GM11168 (cell line): ENCODE data around the gene STAMBP.

Experiments used
- in situ Hi-C: fragments of 300-500 bp; cut with MboI; formaldehyde crosslinking; loops from one replicate; pipeline ENCODE4 v1.12.0; 2022; ENCODE audit warnings: low sequenced_read_pairs; ENCODE audit not compliant: unreplicated experiment

The STAMBP gene

GRCh38 chr2:73832930-73833329 is 4.2 kb downstream of the STAMBP start:
- in situ Hi-C loops, result no loop called here

GRCh38 chr2:73836141-73836943 is 7.6 kb downstream of the STAMBP start:
- in situ Hi-C loops, result no loop called here

GRCh38 chr2:73837847-73838585 is 9.3 kb downstream of the STAMBP start:
- in situ Hi-C loops, result no loop called here

- in situ Hi-C loops, result no loop called here
Measured at GRCh38 chr2:73838889-73839534, 10.3 kb downstream of the STAMBP start.

GRCh38 chr2:73839653-73840411 is 11.1 kb downstream of the STAMBP start:
- in situ Hi-C loops, result no loop called here

- in situ Hi-C loops, result no loop called here
Measured at GRCh38 chr2:73841912-73842738, 13.4 kb downstream of the STAMBP start.

GRCh38 chr2:73842739-73843019 is 13.9 kb downstream of the STAMBP start:
- in situ Hi-C loops, result no loop called here

- in situ Hi-C loops, result no loop called here
Measured at GRCh38 chr2:73844087-73844486, 15.3 kb downstream of the STAMBP start.

- in situ Hi-C loops, result no loop called here
Measured at GRCh38 chr2:73850009-73850408, 21.2 kb downstream of the STAMBP start.

GRCh38 chr2:73851274-73851673 is 22.5 kb downstream of the STAMBP start:
- in situ Hi-C loops, result no loop called here

- in situ Hi-C loops, result no loop called here
Measured at GRCh38 chr2:73852020-73852419, 23.3 kb downstream of the STAMBP start.

DNA sequence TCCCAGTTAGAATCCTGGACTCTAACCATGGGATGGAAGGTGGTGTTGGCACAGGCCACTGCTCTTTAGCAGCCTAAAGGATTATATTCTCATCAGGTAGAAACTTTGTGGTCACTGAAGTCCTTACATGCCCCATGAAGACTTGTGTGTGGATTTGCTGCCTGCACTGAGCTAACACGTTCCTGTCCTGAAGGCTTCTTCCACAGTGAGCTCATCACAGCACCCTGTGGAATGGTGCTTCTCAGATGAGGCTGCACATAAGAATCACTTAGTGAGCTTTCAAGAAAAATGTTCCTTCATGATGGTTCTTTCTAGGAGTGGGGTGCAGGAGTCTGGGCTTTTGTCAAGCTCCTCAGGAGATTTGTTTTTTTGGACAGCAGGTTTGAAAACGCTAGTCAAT is 26.8 kb downstream of the STAMBP start:
- in situ Hi-C loops, result no loop called here

GRCh38 chr2:73856214-73856613 is 27.5 kb downstream of the STAMBP start:
- in situ Hi-C loops, result no loop called here

DNA sequence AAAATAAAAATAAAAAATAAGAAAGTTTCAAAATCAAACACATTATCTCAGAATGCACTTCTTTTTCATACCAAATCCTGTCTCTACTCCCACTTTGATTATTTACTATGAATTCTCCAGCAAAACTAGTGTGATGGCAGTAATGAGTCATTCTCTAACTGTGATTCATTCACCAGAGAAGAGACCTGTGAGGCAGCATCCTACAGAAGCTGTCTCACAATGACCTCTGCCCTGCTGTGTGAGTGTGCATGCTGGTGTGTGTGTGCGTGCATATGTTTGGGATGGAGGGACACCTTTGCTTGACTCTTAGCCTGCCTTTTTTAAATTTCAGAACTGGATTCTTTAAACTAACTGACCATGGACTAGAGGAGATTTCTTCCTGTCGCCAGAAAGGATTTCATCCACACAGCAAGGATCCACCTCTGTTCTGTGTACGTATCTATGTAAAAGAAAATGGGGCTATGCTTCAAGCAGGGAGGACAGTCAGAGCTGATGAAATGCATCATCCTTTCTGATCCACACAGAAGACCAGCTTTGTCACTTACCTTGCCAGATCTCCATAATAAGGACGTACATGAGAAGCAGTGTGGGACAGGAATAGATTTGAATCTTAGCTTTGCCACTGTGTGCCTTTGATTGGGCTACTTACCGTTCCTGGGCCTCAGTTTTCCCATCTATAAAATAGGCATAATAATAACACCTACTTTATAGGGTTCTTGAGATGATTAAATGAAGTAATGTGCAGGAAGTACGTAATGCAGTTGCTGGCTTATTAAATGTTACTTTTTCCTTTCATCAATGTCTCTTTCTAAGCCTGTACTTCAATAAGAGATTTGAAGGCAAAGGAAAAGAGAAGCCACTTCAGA is 31.2 kb downstream of the STAMBP start:
- in situ Hi-C loops, result no loop called here

DNA sequence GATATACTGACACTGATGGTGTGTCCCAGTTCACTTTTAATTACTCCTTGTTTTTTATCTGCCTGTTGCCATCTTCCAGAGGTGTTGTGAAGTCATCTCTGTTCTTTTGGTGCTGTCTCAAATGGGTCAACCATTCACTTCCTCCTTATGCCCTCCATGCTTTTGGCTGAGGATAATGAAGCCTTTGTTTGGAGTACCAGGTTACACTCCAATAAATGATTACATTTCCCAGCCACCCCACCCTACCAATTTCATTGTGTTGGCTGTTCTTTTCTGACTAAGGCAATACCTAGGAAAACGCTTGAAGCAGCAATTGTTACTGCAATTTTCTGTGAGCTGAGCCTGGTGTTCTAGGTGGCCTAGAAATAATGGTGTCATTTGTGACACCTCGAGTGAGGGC is 34.2 kb downstream of the STAMBP start:
- in situ Hi-C loops, result no loop called here

- in situ Hi-C loops, result no loop called here
Measured at GRCh38 chr2:73868204-73868978, 39.6 kb downstream of the STAMBP start.

DNA sequence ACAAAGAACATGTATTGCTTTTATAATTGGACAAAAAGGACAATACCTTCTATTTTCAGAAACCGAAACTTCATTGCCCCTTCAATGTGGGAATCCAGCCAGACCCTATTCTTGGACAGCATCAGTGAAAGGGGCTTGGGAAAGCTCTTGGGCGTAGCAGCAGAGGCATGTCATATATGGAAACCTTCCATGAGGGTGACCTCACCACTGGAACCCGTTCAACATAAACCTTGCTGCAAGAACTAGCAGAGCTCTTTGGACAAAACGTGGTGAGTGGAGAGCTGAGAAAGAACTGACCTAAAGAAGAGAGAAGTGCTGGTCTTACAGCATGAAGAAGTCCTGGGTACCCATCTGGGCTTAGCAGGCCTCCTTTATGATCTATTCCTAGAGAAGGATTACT is 41.3 kb downstream of the STAMBP start:
- in situ Hi-C loops, result no loop called here

GRCh38 chr2:73877071-73877802 is 48.5 kb downstream of the STAMBP start:
- in situ Hi-C loops, result no loop called here
